H1 (cell line): ENCODE results near the gene C12orf42.

Experiments
- CEBPB ChIP-seq: IDR thresholded peaks from 2 replicates; pipeline ENCODE4 v1.6.1; 2012; ENCODE audit warnings: low read depth, low read length
- EP300 ChIP-seq, 2 experiments: IDR thresholded peaks; 1 replicate in 1 of 2; 2 replicates in 1 of 2; pipeline ENCODE4 v1.6.1; 2011 to 2012; ENCODE audit warnings: low read depth in 2 of 2, low read length in 2 of 2, mild to moderate bottlenecking in 2 of 2, borderline replicate concordance in 1 of 2, inconsistent platforms in 1 of 2, moderate library complexity in 1 of 2
- RBBP5 ChIP-seq: IDR thresholded peaks from 2 replicates; pipeline ENCODE4 v1.7.1; 2012; ENCODE audit warnings: low read depth, mild to moderate bottlenecking, inconsistent platforms, low read length, moderate library complexity, borderline replicate concordance
- SIX5 ChIP-seq: IDR thresholded peaks from 2 replicates; pipeline ENCODE4 v1.6.1; 2011; ENCODE audit warnings: mild to moderate bottlenecking, low read depth, low read length
- YY1 ChIP-seq: IDR thresholded peaks from 2 replicates; pipeline ENCODE4 v1.6.1; 2011; ENCODE audit warnings: low read depth, mild to moderate bottlenecking, low read length

GRCh38 chr12:103517161-103517560 is 21.4 kb upstream of the C12orf42 start:
- TF ChIP-seq YY1 (no peak), RBBP5 (no peak), CEBPB (no peak), SIX5 (no peak), EP300 (IDR thresholded peaks at IDR 0.05; ENCODE audit: borderline replicate concordance in 1 of 2, low read depth in 2 of 2, low read length in 2 of 2) (no peak)
